GM13976 (cell line): ENCODE results near the gene PSMD10.

Experiments used
- DNase-seq: peaks from one replicate; pipeline ENCODE4 v3.0.0; 2012; ENCODE audit warnings: low spot score
- in situ Hi-C: fragments of 300-500 bp; cut with MboI; formaldehyde crosslinking; loops from one replicate; pipeline ENCODE4 v1.12.0; 2022; ENCODE audit warnings: low sequenced_read_pairs, mixed read lengths, inconsistent platforms; ENCODE audit not compliant: unreplicated experiment
- TF ChIP-seq, protein P1 (sequence below): IDR thresholded peaks from 2 replicates; pipeline ENCODE4 v1.5.1; 2012; ENCODE audit warnings: borderline replicate concordance, mild to moderate bottlenecking; ENCODE audit not compliant: insufficient read depth; ENCODE audit errors: extremely low read depth, missing control alignments, control extremely low read depth

The PSMD10 gene

DNA sequence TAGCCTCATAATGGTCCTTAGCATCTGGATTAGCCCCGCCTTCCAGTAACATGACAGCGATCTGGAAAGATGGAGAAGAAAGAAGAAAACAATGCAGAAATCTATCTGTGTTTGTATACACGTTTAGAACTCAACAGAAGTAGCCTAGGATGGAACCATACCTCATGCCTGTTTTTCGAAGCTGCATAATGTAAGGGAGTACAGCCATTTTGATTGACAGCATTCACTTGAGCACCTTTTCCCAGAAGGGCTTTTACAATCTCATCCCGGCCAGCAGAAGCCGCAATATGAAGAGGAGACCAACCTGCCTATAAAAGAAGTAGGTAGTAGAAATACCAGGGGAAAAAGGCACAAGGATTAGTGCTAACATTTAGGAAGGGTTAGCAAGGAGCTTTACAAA lies 3.5 kb downstream of the PSMD10 start:
- no peak for DNase-seq
- TF ChIP-seq, protein P1, sequence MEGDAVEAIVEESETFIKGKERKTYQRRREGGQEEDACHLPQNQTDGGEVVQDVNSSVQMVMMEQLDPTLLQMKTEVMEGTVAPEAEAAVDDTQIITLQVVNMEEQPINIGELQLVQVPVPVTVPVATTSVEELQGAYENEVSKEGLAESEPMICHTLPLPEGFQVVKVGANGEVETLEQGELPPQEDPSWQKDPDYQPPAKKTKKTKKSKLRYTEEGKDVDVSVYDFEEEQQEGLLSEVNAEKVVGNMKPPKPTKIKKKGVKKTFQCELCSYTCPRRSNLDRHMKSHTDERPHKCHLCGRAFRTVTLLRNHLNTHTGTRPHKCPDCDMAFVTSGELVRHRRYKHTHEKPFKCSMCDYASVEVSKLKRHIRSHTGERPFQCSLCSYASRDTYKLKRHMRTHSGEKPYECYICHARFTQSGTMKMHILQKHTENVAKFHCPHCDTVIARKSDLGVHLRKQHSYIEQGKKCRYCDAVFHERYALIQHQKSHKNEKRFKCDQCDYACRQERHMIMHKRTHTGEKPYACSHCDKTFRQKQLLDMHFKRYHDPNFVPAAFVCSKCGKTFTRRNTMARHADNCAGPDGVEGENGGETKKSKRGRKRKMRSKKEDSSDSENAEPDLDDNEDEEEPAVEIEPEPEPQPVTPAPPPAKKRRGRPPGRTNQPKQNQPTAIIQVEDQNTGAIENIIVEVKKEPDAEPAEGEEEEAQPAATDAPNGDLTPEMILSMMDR: no peak
- in situ Hi-C loops: no loop called here

DNA sequence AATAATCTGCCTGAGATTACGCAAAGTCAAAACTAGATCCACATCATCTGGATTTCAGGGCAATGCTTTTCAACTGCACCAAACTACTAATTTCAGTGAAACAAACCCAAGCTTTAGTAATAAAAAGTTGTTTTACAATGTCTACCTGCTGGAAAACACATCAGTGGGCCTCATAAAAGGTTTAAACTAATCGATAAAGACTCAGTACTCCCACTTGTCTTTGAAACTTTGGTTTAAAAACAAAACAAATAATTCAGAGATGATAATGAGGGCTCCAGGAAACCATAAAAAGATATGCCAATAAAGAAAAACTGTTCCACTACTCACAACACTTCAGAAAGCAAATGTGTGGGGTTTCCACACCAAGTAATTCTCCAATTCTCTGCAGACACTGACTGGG lies 10.2 kb downstream of the PSMD10 start:
- DNase-seq: no peak
- TF ChIP-seq, protein P1: no peak
- in situ Hi-C loops: no loop called here

DNA sequence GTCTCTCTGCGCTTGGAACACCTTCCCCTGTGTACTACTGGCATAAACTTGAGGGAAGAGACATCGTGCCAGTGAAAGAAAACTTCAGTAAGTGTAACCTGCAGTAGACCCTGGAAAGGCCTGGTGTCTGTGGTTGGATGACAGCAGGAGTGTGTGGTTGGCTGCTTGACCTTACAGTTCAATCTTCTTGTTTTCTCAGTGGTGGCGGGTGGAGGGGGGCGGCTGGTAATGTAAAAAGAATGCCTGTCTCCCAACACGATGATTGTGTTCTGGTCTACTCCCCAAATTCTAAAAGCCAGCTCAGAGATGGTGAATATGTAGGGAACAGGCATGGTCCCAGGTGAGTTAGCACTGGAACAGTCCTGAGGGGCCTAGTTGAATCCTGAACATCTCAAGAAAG lies 18.6 kb downstream of the PSMD10 start:
- in situ Hi-C loops: no loop called here
- TF ChIP-seq, protein P1: no peak
- no peak for DNase-seq

DNA sequence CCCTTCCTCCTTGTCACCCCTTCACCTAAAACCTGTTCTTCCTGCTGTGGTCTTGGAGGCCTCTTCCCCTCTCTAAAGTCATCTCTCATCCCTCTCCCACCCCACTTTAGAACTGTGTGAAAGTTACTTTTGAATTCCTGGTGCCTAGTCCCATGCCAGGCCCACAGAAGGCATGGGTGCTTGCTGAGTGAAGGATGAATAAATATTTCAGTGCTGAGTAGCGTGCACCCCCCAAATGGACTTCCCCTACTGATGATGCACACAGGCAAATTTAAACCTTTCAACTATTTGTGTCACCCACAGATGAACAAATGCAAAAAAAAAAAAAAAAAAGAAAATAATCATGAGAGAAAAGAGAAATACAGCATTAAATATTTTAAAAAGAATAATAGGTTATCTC lies 19.8 kb downstream of the PSMD10 start:
- TF ChIP-seq, protein P1: no peak
- in situ Hi-C loops: no loop called here
- no peak for DNase-seq

DNA sequence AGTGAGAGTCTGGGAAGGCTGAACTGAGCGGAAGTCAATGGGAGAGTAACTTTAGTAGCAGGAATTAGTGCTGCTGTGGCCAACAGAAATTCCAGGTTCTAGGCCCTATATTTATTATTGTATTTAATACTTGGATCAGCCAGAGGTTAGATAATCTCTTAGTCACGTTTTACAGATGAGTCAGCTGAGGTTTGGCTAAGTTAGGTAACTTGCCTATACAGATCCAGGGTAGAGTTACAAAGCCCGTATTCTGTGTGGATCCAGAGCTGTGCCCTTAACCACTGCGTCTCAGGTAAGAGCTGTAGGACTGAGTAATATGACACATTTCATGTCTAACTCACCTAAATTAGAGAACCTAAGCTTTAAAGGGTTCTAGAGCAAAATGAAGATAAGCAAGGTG lies 20.5 kb downstream of the PSMD10 start:
- TF ChIP-seq, protein P1: no peak
- DNase-seq: no peak
- in situ Hi-C loops: no loop called here

DNA sequence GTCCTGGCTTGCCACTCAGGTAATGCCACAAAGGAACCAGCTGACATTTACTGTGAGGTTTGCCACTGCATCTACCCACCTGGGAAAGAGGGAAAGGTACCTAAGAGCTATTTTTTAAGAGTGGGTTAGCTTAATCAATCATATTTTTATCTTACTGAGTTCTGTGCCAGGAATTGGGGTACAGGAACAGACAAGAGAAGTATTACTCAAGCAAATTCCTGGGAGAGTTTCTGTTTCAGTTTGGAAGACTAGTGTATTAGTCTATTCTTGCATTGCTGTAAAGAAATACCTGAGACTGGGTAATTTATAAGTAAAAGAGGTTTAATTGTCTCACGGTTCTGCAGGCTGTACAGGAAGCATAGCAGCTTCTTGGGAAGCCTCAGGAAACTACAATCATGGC lies 23.2 kb downstream of the PSMD10 start:
- in situ Hi-C loops: no loop called here
- TF ChIP-seq, protein P1: no peak
- DNase-seq: no peak

DNA sequence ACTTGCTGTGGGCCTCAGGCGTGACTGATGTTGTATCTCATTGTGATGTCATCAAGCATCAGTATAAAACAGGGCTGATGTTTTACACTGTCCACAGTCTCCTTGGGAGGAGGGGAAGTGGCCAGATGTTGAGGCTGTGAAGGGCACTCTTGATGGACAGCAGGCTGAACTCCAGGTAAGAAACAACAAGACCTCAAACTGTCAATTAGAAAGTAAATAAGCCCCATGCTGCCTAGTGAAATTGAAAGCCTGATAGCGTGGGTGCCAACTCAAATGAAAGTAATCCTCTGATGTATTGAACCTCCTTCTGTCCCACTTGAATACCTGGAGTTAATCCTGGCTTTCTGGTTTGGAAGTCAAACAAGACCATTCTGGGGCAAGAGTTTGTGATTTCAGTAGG lies 26.7 kb downstream of the PSMD10 start:
- in situ Hi-C loops: no loop called here
- TF ChIP-seq, protein P1: no peak
- no peak for DNase-seq
